HG03342 (cell line): ENCODE results near the gene INSR.
"Not testable (repeated sequence)": the region's sequence is repeated elsewhere in the genome, so short reads cannot be mapped to it uniquely, and the experiment has no call there.

Experiments
- ATAC-seq: cut with Tn5 transposase; IDR thresholded peaks from one replicate; pipeline ENCODE4 v1.9.1; 2021; ENCODE audit warnings: mild to moderate bottlenecking, moderate library complexity; ENCODE audit not compliant: unreplicated experiment

INSR gene

GRCh38 chr19:7147119-7147675 is 147.0 kb downstream of the INSR start:
- ATAC-seq: not testable (repeated sequence)

- ATAC-seq: not testable (repeated sequence)
These were observed 148.1 kb downstream of the INSR start for GRCh38 chr19:7146086-7146485.

GRCh38 chr19:7145494-7145893 is 148.7 kb downstream of the INSR start:
- no peak for ATAC-seq

- no peak for ATAC-seq
These were observed 151.4 kb downstream of the INSR start for GRCh38 chr19:7142771-7143170.

- no peak for ATAC-seq
These were observed 154.1 kb downstream of the INSR start for GRCh38 chr19:7140137-7140536.

- ATAC-seq: no peak
These were observed 155.1 kb downstream of the INSR start for GRCh38 chr19:7139095-7139494.

- ATAC-seq: no peak
These were observed 155.8 kb downstream of the INSR start for GRCh38 chr19:7138402-7138801.

- no peak for ATAC-seq
These were observed 157.1 kb downstream of the INSR start for GRCh38 chr19:7137120-7137519.

- no peak for ATAC-seq
These were observed 162.2 kb downstream of the INSR start for GRCh38 chr19:7132054-7132453.

- no peak for ATAC-seq
These were observed 164.2 kb downstream of the INSR start for GRCh38 chr19:7130043-7130442.

- no peak for ATAC-seq
These were observed 168.1 kb downstream of the INSR start for GRCh38 chr19:7126132-7126531.

- ATAC-seq: no peak
These were observed 169.0 kb downstream of the INSR start for GRCh38 chr19:7125221-7125620.

GRCh38 chr19:7124782-7125181 is 169.4 kb downstream of the INSR start:
- ATAC-seq: no peak

GRCh38 chr19:7122701-7123100 is 171.5 kb downstream of the INSR start:
- no peak for ATAC-seq

GRCh38 chr19:7120499-7120898 is 173.7 kb downstream of the INSR start:
- ATAC-seq: no peak

- no peak for ATAC-seq
These were observed 174.6 kb downstream of the INSR start for GRCh38 chr19:7119582-7119981.

- no peak for ATAC-seq
These were observed 177.0 kb downstream of the INSR start for GRCh38 chr19:7117248-7117647.

- ATAC-seq: no peak
These were observed 178.5 kb downstream of the INSR start for GRCh38 chr19:7115721-7116120.

GRCh38 chr19:7113233-7113632 is 181.0 kb downstream of the INSR start:
- no peak for ATAC-seq

- ATAC-seq: no peak
These were observed 181.5 kb downstream of the INSR start for GRCh38 chr19:7112675-7113074.

GRCh38 chr19:7109678-7110289 is 184.4 kb downstream of the INSR start:
- no peak for ATAC-seq

GRCh38 chr19:7106711-7107657 is 187.2 kb downstream of the INSR start:
- no peak for ATAC-seq
